Vagina (tissue), 2 donors: ENCODE measurements around the gene MED13L. TPM values are rescaled to one million over a fixed set of nuclear protein-coding genes. Genes with fewer than 3 reads are reported as not detected.

Experiments used
- DNase-seq, 2 donors: peaks; one replicate each; pipeline ENCODE4 v3.0.0-alpha.2; 2017; ENCODE audit errors: extremely low spot score in 2 of 2
- H3K27ac ChIP-seq: fragments of 200-600 bp; sonication (generic); one replicate; pipeline ENCODE4 v1.5.1; 2019
- H3K27me3 ChIP-seq: fragments of 200-600 bp; sonication (generic); one replicate; pipeline ENCODE4 v1.5.1; 2019
- H3K36me3 ChIP-seq, 2 donors: fragments of 200-600 bp; sonication (generic); one replicate each; pipeline ENCODE4 v1.5.1; 2017 to 2019
- H3K4me1 ChIP-seq: fragments of 200-600 bp; sonication (generic); one replicate; pipeline ENCODE4 v1.5.1; 2019
- H3K4me3 ChIP-seq, 2 donors: fragments of 200-600 bp; sonication (generic); 1 replicate in 1 of 2; 2 replicates in 1 of 2; pipeline ENCODE4 v1.5.1; 2016 to 2019
- H3K9me3 ChIP-seq: fragments of 200-600 bp; sonication (generic); one replicate; pipeline ENCODE4 v1.5.1; 2019
- CTCF ChIP-seq, 3 experiments: fragments of 450-650 bp in 2 of 3; fragments of 200-600 bp in 1 of 3; sonication (generic) in 1 of 3; IDR thresholded peaks; one replicate each; pipeline ENCODE4 v1.5.1; 2017 to 2019; ENCODE audit warnings: antibody characterized with exemption in 3 of 3, mild to moderate bottlenecking in 2 of 3, moderate library complexity in 2 of 3
- POLR2A ChIP-seq, 2 donors: fragments of 450-650 bp; IDR thresholded peaks; one replicate each; pipeline ENCODE4 v1.6.1; 2017; ENCODE audit warnings: antibody characterized with exemption in 2 of 2, mild to moderate bottlenecking in 2 of 2, moderate library complexity in 2 of 2
- POLR2AphosphoS5 ChIP-seq, 2 donors: sonication (generic); formaldehyde crosslinking; IDR thresholded peaks; one replicate each; pipeline ENCODE4 v1.9.0; 2017; ENCODE audit warnings: antibody characterized with exemption in 2 of 2, mild to moderate bottlenecking in 2 of 2, low read depth in 1 of 2; ENCODE audit not compliant: insufficient read depth in 1 of 2
- intact Hi-C: fragments of 100-400 bp; cut with DNase I; formaldehyde crosslinking; loops from one replicate; pipeline ENCODE4 v1.15.1; 2023
- total RNA-seq: library from RNA; depleted of rRNA; stranded (reverse); fragments of >200 nt; gene quantifications from one replicate; pipeline ENCODE4 v1.2.3, GENCODE V29; 2016

Gene MED13L
- total RNA-seq, 1 donor from 2014 or later = 161 TPM

- no peak overlapping the region for H3K27ac ChIP-seq
- H3K4me1 ChIP-seq = peaks cover 90% of the 10 kb centered on the region
- no peaks in the 10 kb centered on the region for H3K36me3 ChIP-seq
- intact Hi-C loops = no loop called here
- H3K9me3 ChIP-seq = no peaks in the 10 kb centered on the region
- no peaks in the 10 kb centered on the region for H3K27me3 ChIP-seq
- H3K4me3 ChIP-seq = no peak overlapping the region
- no peak for DNase-seq
- TF ChIP-seq POLR2AphosphoS5 (IDR thresholded peaks at IDR 0.05; ENCODE audit: insufficient read depth in 1 of 2, low read depth in 1 of 2) (no peak), CTCF (IDR thresholded peaks at IDR 0.05) (no peak), POLR2A (IDR thresholded peaks at IDR 0.05) (no peak)
These were observed 11.9 kb downstream of the MED13L start for GRCh38 chr12:116265351-116266147.

GRCh38 chr12:116264525-116265070 lies 12.9 kb downstream of the MED13L start:
- intact Hi-C loops = no loop called here
- DNase-seq = no peak
- TF ChIP-seq POLR2A (IDR thresholded peaks at IDR 0.05) = no peak
- TF ChIP-seq POLR2AphosphoS5 (IDR thresholded peaks at IDR 0.05; ENCODE audit: insufficient read depth in 1 of 2, low read depth in 1 of 2) = no peak
- TF ChIP-seq CTCF (IDR thresholded peaks at IDR 0.05) = no peak
- Histone ChIP-seq H3K4me1 (peaks cover 89% of the 10 kb centered on the region), H3K27ac (no peak overlapping the region), H3K9me3 (no peaks in the 10 kb centered on the region), H3K4me3 (no peak overlapping the region), H3K36me3 (no peaks in the 10 kb centered on the region), H3K27me3 (no peaks in the 10 kb centered on the region)

- Histone ChIP-seq H3K4me1 (peaks cover 89% of the 10 kb centered on the region), H3K4me3 (no peak overlapping the region), H3K9me3 (no peaks in the 10 kb centered on the region), H3K27ac (no peak overlapping the region), H3K36me3 (no peaks in the 10 kb centered on the region), H3K27me3 (no peaks in the 10 kb centered on the region)
- intact Hi-C loops = no loop called here
- TF ChIP-seq POLR2A (IDR thresholded peaks at IDR 0.05) = no peak
- no peak for TF ChIP-seq CTCF (IDR thresholded peaks at IDR 0.05)
- no peak for TF ChIP-seq POLR2AphosphoS5 (IDR thresholded peaks at IDR 0.05; ENCODE audit: insufficient read depth in 1 of 2, low read depth in 1 of 2)
- no peak for DNase-seq
These were observed 13.6 kb downstream of the MED13L start for GRCh38 chr12:116263844-116264243.

GRCh38 chr12:116263431-116263830 lies 14.1 kb downstream of the MED13L start:
- Histone ChIP-seq H3K36me3 (no peaks in the 10 kb centered on the region), H3K4me1 (peaks cover 91% of the 10 kb centered on the region), H3K27me3 (no peaks in the 10 kb centered on the region), H3K9me3 (no peaks in the 10 kb centered on the region), H3K27ac (no peak overlapping the region), H3K4me3 (no peak overlapping the region)
- TF ChIP-seq POLR2AphosphoS5 (IDR thresholded peaks at IDR 0.05; ENCODE audit: insufficient read depth in 1 of 2, low read depth in 1 of 2) (no peak), CTCF (IDR thresholded peaks at IDR 0.05) (no peak), POLR2A (IDR thresholded peaks at IDR 0.05) (no peak)
- DNase-seq = no peak
- intact Hi-C loops = no loop called here

- no peak overlapping the region for H3K27ac ChIP-seq
- TF ChIP-seq POLR2A (IDR thresholded peaks at IDR 0.05) (no peak), CTCF (IDR thresholded peaks at IDR 0.05) (no peak), POLR2AphosphoS5 (IDR thresholded peaks at IDR 0.05; ENCODE audit: insufficient read depth in 1 of 2, low read depth in 1 of 2) (no peak)
- no peak overlapping the region for H3K4me3 ChIP-seq
- no peak for DNase-seq
- peaks cover 92% of the 10 kb centered on the region for H3K4me1 ChIP-seq
- H3K27me3 ChIP-seq = no peaks in the 10 kb centered on the region
- intact Hi-C loops = no loop called here
- no peaks in the 10 kb centered on the region for H3K9me3 ChIP-seq
- H3K36me3 ChIP-seq = no peaks in the 10 kb centered on the region
These were observed 14.8 kb downstream of the MED13L start for GRCh38 chr12:116262741-116263140.
